ENCODE data around the gene NAA10.
"Not testable (repeated sequence)": the region's sequence is repeated elsewhere in the genome, so short reads cannot be mapped to it uniquely, and the experiment has no call there.

The NAA10 gene

DNA sequence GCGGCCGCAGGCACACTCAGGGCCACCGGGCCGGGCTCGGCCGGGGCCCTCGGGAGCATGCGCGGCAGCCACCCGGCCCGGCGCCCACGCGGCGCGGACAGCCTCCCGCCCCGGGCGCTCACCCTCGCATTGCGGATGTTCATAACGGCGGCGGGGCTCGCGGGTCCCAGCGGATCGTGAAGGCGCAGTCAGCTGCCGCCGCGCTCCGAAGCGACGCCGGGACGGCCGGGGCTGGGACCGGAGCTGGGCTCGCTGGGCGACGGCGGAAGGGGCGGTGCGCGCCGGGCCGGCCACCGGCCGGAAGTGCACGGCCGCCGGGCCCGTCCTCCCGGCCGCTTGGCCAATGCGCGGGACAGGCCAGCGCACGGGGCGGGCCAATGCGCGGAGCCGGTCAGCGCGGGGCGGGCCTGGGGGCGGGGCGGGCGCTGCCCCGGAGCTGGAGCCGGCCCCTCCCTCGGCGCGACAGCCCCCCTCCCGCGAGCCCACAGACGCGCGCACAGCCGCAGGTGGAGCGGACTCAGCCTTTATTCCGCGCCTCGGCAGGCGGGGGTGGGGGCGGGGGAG, at the start of gene NAA10:
TSS of gene NAA10 (minus strand) at position 276 of the 564 bp plus-strand sequence. CDS start at position 143, 133 bp downstream.
- peak within 1 kb of the TSS; percentile 43 for H3K27ac ChIP-seq
- DNase-seq (ENCODE audit: low read depth, low spot score) = no peak

DNA sequence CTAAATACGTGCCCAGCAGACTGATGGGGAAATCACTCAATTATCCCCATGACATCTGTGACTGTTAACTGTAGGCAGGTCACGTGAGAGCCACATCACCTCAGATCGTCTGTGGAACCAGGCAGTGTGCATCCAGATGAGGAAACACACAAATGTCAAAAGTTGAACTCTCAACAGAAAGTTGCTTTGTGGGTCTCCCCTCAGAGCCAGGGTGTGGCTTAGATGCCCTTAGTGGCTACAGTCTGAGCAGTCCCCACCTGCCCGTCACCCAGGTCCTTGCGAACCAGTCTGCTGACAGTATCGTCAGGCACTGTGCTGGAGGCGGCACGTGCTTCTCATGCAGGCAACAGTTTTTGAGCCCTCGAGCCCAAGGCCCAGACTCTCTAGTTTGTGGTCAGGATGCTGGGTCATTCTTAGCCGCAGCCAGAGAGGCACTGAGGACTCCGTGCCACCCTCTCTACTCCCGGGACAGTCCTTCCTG, 48.5 kb upstream of the NAA10 start:
- no peak for DNase-seq (ENCODE audit: low read depth, low spot score)
- H3K27ac ChIP-seq = no peak overlapping the region

DNA sequence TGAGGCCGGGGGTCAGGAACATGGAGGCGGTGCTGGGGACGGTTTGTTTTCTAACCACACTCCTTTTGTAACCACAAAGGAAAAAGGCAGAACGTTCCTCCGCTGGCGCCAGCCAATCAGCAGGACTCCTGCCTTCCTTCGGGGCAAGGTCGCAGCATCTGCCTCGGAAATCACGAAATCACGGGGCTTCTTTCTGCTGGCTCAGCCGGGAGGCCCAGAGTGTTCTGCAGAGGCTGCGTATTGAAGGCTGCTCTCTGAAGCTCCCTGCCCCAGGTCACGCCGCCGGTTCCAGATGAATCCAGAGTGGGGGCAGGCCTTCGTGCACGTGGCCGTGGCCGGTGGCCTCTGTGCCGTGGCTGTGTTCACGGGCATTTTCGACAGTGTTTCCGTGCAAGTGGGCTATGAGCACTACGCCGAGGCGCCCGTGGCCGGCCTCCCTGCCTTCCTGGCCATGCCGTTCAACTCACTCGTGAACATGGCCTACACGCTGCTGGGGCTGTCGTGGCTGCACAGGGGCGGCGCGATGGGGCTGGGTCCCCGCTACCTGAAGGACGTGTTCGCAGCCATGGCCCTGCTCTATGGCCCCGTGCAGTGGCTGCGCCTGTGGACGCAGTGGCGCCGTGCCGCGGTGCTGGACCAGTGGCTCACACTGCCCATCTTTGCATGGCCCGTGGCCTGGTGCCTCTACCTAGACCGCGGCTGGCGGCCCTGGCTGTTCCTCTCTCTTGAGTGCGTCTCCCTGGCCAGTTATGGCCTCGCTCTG, 47.1 kb upstream of the NAA10 start:
- no peak for DNase-seq (ENCODE audit: low read depth, low spot score)
- H3K27ac ChIP-seq = no peak overlapping the region

DNA sequence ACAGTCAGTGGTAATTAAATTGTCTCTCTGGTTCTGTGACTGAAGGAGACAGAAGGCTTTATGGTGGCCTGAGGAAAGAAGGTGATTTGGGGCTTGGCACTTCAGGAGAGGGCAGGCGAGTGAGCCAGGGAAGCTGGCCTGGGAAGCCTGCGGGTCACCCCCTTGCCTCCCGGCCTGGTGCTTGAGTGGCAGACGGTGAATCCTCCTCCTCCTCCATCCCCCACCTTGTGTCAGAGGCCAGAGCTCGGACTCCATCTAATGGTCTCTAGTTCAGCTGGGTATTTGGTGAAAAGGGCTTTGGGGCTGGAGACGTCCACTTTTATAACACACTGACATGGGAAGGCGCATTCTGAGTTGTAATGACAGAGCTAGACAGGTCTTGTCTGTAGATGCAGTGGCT, 46.4 kb upstream of the NAA10 start:
- no peak overlapping the region for H3K27ac ChIP-seq
- no peak for DNase-seq (ENCODE audit: low read depth, low spot score)

DNA sequence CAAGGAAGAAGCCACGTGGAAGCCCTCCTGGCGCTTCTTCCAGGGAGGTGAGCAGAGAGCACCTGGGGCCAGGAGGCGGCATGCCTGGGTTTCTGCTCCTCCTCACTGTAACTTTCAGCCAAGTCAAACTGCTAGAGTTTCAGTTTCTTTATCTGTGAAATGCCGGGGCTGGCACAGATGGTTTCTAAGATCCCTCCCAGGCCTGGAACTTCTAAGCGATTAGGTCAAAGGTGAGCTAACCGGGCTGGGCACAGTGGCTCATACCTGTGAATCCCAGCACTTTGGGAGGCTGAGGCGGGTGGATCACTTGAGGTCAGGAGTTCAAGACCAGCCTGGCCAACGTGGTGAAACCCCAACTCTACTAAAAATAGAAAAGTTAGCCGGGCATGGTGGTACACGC, 45.6 kb upstream of the NAA10 start:
- H3K27ac ChIP-seq; DNase-seq (ENCODE audit: low read depth, low spot score): not testable (repeated sequence)

DNA sequence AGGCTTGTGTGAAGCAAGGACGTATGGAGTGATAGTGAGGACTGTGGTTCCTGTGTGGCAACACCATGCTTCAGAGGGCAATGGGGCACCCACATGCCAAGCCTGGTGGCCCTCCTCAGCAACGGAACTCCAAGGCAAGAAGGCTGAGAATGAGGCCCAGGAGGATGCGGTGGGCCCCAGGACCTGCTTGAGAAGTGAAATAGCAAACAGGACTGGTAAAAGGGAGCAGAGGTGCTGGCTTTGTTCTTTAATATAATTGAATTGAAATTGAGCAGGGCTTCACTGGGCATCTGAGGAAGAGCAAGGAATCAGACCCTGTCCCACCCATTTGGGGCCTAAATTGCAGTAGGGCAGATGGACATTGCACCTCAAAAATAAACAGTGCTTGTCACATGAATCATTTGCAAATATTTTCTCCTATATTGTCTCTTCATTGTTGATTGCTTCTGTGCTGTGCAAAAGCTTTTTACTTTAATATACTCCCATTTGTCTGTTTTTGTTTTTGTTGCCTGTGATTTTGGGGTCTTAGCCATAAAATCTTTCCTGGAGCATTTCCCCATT, 40.0 kb upstream of the NAA10 start:
- H3K27ac ChIP-seq = no peak overlapping the region
- DNase-seq (ENCODE audit: low read depth, low spot score) = no peak

DNA sequence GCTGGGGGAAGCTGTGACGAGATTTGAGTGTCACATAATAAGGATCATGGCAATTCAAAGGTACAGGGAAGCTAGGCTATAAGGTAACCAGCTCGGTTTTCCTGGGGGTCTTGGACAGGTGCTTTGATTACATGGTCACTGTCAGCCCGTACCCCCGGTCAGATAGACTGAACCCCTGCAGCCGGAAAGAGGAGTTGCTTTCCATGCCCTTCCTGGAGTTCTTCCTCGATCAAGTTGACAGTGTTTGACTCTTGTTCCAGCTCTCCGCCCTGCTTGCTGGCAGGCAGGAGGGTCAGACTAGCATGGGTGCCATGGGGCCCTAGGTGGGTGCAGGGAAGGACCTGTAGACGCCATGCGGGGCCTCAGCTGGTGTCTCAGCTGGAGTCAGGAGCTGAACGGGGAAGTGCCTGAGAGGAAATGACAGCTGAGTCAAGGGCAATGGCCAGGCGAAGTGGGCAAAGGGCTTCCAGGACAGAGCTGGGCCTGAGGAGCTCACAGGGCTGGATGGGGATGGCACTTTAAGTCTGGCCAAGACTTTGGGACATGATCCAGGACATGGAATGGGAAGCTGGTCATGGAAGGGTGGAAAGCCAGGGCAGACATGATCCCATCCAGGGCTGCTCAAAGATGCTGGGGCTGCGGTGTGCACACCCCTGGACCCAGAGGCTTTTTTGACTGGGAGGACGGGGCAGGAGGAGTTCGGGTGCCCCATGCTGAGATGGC, 39.3 kb upstream of the NAA10 start:
- no peak for DNase-seq (ENCODE audit: low read depth, low spot score)
- no peak overlapping the region for H3K27ac ChIP-seq

DNA sequence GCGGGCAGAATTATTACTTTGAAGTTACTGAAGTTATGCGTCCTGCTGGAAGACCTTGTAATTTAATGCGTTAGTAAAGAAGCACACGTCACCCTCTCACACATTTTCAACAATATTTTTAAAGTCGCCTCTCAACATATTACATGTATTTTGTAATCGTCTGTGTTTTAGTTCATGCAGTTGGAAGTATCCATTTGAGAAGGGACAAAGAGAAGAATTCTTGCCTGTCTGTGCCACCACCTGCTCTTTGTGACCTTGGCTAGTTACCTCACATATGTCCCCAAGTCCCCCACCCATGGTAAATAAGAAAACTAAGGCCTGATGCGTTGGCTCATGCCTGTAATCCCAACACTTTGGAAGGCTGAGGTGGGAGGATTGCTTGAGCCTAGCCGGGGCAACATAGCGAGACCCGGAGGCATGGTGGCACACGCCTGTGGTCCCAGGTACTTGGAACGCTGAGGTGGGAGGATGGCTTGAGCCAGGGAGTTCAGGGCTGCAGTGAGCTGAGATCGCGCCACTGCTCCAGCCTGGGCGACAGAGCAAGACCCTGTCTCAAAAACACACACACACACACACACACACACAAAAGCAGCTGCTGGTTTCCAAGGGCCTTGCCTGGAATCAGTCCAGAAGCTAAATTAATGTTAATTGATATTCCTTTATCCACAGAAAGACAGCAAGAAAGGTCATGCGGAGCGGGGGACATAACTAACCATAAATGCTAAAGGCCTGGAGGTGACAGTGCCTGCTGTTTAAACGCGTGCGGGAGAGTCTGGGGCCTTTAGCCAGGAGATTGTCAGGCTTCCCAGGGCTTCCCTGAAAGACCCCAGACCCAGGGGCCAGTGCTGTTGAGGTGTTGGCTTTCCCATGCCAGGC, 38.5 kb upstream of the NAA10 start:
- no peak for DNase-seq (ENCODE audit: low read depth, low spot score)
- H3K27ac ChIP-seq = peak overlapping the region; percentile 96

DNA sequence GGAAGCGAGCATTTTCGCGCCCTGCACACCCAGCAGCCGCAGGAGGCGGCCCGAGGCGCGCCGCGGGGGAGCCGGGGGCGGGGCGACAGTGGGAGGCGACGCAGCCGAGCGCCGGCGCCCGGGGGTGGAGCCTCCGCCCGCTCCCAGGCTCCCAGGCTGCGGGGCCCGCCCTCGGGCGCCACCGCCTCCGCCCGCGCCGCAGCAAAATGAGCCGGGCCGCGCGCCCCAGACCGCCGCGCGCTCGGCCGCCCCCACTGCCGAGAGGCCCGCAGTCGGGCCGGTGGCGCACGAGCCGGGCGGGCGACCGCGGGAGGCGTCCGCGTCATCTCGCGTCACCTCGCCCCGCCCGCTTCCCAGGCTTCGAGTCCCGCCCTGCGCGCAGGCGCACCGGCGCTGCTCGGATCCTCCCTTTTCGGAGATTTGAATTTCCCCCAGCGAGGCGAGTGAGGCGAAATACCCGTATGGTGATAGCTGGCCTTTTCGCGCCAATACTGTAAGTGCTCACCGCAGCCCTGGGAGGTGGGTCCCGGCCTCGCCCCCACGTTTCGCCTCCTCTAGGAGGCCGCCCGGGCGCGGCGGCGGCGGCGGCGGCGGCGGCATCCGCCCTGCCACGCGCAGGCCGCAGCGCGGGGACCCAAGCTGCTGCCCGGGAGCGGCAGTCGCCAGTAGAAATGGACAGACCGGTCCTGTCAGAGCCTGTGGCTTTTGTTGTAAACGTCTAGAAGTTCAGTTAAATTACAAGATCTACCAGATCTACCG, 37.7 kb upstream of the NAA10 start, which contains the start of gene TMEM187:
TSS of gene TMEM187 (plus strand) at position 387 of the 759 bp plus-strand sequence. CDS start 9,309 bp downstream, outside the sequence.
- H3K27ac ChIP-seq = peak within 1 kb of the TSS; percentile 96
- DNase-seq (ENCODE audit: low read depth, low spot score) = no peak

DNA sequence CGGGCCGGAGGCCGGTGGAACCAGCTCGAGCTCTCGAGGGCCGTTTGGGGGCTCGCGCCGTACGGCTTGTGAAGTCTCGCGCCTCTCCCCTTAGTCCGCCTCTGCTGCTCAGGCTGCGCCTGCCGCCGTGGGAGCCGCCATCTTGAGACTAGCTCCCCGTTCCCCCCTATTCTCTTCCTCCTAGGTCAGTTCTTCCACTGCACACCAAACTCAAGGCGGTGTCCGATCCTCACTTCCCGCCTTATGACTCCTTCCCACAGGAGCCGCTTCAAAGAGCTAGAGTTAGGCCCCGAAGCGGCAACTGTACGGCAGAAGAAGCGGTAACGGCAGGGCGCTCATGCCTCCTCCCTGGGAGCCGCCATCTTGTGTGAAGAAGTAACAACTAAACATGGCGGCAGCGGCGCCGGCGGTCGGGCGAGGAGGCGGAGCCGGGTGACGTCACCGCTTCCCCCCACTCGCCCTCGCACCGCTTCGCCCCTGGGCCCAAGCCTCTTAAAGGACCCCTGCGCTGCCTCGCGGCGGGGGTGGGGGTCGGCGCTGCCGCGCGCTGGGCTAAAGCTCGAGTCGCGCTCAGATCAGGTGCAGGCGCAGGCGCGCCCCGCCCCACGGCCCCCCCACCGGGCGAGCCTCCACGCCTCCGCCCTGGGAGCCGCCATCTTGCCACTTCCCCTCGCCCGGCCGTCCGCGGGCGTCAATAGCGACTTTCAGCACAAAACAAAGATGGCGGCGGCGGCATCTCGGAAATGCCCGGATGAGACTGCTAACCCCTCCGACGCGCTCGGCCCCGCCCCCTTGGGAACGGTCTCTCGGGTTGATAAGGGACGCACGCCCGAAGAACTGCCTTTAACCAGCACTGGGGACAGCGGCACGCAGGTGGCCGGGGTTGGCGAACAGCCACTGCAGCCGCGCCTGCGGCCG, 36.9 kb upstream of the NAA10 start, which contains the start of gene HCFC1:
TSS of gene HCFC1 (minus strand) at position 369 of the 918 bp plus-strand sequence. CDS start 978 bp downstream, outside the sequence.
- no peak for DNase-seq (ENCODE audit: low read depth, low spot score)
- H3K27ac ChIP-seq = peak within 1 kb of the TSS; percentile 96

DNA sequence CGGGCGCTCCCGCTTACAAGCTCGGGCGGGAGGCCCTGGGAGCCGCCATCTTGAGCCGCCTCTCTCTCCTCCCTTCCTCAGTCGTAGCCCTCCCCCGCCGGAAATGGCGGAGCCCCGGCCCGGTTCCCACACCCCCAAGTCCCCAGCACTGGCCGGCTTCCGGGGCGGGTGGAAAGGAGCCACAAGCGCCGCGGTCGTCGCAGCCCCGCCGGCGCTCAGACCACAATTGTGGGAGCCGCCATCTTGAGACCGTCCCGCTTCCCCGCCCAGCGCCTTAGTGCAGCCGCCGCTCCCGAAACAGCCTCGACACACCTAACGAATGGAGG, 36.2 kb upstream of the NAA10 start:
- no peak for DNase-seq (ENCODE audit: low read depth, low spot score)
- H3K27ac ChIP-seq = peak overlapping the region; percentile 96

DNA sequence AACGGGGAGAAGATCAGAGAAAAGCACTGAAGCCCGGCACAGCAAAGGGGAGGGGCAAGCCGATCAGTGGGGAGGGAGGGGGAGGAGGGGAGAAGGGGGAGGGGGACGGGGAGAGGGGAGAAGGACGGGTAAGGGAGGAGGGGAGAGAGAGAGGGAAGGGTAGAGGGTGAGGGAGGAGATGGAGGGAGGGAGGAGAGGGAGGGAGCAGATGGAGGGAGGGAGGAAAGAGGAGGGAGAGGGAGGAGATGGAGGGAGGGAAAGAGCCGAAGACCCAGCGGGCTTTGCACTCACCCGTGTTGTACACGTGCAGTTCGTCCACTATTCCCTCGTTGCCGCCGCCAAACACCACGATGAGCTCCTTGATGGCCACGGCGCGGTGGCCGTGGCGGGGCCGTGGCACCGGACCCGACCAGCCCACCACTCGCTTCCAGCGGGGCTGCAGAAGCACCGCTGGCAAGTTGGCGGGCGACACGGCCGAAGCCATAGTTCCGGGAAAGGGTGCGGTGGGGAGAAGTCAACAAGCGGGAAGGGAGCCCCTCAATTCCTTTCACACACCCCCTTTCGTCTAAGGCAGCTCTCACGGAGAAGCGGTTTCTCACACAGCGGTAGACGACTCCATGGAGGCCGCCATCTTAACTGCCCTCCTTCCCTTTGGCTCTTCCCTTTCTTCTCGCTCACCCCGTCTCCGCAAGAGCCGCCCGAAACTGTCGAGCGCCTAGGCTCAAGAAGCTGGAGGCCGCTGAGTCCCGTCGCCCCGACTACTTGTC, 35.7 kb upstream of the NAA10 start:
- peak overlapping the region; percentile 96 for H3K27ac ChIP-seq
- DNase-seq (ENCODE audit: low read depth, low spot score) = no peak

DNA sequence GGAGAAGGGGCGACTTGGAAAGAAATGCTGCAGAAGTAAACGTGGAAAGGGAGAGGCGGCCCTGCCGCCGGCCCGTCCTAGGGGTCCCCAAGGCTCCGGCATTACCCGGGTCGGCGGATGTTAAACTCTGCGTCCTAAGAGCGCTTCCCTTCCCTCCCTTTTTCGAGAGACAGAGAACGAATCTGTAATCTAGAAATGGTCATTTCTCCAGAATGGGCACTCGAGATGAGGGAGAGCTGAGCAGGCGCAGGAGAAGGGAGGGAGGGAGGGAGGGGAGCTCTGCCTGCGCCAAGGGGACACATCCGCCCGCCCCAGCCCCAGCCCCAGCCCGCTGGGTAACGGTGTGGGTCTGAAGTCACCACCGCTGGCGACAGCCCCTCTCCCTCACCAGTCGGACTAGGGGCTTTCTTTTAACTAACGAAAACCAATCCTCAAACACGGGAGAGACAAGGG, 35.1 kb upstream of the NAA10 start:
- peak overlapping the region; percentile 96 for H3K27ac ChIP-seq
- DNase-seq (ENCODE audit: low read depth, low spot score) = no peak

DNA sequence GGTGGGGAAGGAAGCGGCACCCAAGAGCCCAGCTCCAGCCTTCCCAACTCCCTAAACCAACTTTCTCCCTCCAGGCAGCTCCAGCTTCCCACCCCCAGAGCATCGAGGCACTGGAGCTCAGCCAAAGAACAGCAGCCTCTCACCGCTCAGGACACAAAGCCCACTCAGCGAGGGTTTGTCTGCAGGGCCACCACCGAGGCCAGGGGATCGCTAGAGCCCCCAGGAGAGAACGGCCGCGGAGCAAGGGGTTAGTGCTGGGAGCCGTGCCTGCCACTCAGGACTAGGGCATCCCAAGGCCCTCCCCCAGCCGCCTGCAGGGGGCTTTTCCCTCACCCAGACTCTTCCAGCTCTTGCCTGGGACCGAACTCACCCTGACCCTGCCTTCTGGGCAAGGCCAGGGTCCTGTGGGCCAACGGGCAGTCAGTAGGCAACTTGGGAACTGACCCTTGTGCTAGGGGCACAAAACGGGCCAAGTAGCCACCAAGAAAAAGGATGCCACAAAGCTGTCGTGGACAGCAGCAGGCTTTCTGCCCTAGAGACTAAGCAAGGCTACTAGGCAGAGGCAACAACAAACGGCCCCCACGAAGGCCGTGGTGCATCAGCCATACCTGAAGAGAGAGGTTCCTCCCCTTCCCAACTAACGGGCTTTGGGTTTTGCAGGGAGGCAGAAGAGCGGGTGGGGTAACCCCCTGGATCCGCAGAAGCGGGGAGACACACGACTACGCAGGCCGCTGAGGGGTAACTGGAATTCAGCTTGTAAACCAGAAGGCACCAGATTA, 34.5 kb upstream of the NAA10 start:
- no peak for DNase-seq (ENCODE audit: low read depth, low spot score)
- peak overlapping the region; percentile 96 for H3K27ac ChIP-seq

DNA sequence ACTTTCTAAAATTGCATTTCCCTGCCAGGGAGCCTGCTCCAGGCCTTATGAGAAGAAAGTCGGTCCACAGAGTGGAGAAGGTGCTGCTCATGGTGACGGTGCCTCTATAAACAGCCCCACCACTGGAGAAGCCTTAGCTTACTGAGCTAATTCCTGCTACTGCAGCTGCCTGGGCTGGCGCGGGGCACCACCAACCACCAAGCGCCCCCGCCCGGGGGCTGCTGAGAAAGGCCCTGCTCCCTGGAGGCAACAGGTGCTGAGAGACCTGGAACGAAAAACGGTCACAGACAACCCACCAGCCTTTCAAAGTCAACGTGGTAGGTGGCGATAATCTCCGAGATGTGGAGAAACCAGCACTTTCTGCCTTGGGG, 33.9 kb upstream of the NAA10 start:
- DNase-seq (ENCODE audit: low read depth, low spot score) = no peak
- no peak overlapping the region for H3K27ac ChIP-seq

DNA sequence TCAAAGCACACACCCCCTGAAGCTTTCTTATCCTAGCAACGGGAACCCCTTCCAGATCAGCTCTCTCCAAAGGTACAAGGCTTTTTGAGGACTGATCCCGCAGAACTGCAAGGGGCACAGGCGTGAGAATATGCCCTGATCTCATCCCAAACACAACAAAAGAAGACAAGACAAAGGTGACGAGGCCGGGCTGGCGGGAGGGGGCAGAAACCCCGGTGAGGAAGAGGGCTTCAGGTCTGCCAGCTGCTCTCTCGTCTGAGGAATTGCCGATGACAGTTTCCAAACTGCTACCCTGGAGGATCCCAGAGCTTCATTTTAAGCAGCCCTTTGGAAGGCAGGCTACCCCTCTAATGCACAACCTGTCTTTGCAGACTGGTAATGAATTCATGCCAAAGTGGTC, 33.4 kb upstream of the NAA10 start:
- no peak overlapping the region for H3K27ac ChIP-seq

More for the DNA sequence above, 33.4 kb upstream of the NAA10 start:
- no peak for DNase-seq (ENCODE audit: low read depth, low spot score)
